Ishikawa (cell line): ENCODE results near the gene CFAP97.

Experiments
- CEBPB ChIP-seq: IDR thresholded peaks from 2 replicates; pipeline ENCODE4 v1.6.1; 2012
- CREB1 ChIP-seq: IDR thresholded peaks from 2 replicates; pipeline ENCODE4 v1.6.1; 2012; ENCODE audit warnings: low read depth
- EP300 ChIP-seq: IDR thresholded peaks from 2 replicates; pipeline ENCODE4 v1.6.1; 2012; ENCODE audit warnings: borderline replicate concordance
- FOXM1 ChIP-seq: IDR thresholded peaks from 2 replicates; pipeline ENCODE4 v1.6.1; 2012; ENCODE audit warnings: low read depth, borderline replicate concordance
- RAD21 ChIP-seq: IDR thresholded peaks from 2 replicates; pipeline ENCODE4 v1.6.1; 2012; ENCODE audit warnings: low read depth
- REST ChIP-seq: IDR thresholded peaks from 2 replicates; pipeline ENCODE4 v1.6.1; 2012; ENCODE audit warnings: low read depth, mild to moderate bottlenecking
- TAF1 ChIP-seq: IDR thresholded peaks from 2 replicates; pipeline ENCODE4 v1.6.1; 2012; ENCODE audit warnings: low read depth, mild to moderate bottlenecking
- TCF12 ChIP-seq: IDR thresholded peaks from 2 replicates; pipeline ENCODE4 v1.6.1; 2012; ENCODE audit warnings: low read depth
- TEAD4 ChIP-seq: IDR thresholded peaks from 2 replicates; pipeline ENCODE4 v1.6.1; 2012
- USF1 ChIP-seq: IDR thresholded peaks from 2 replicates; pipeline ENCODE4 v1.6.1; 2012
- YY1 ChIP-seq: IDR thresholded peaks from 2 replicates; pipeline ENCODE4 v1.6.1; 2012; ENCODE audit warnings: low read depth
- ZBTB7A ChIP-seq: IDR thresholded peaks from 2 replicates; pipeline ENCODE4 v1.6.1; 2012; ENCODE audit warnings: low read depth
- TF ChIP-seq, protein P1 (sequence below): IDR thresholded peaks from 2 replicates; pipeline ENCODE4 v1.6.1; 2012

DNA sequence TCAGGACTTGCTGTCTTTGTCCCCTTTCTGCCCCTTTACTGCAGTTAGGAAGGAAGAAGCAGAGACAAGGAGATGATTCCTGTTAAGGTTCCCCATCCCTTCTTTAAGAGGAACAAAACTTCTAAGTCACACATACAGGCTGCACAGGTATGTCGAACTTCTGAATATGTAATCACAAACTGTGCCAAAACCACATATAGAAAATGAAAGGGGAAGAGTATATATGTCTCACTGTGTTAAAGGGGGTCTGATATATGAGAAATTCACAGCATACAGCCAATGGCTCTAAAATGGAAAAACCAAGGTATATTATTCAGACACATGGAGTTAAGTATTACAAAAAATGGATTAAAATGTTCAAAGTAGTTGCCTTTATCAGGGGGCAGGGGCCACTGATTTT is 11.7 kb downstream of the CFAP97 start:
- no peak for TF ChIP-seq USF1
- TF ChIP-seq EP300: no peak
- TF ChIP-seq YY1: no peak
- TF ChIP-seq CEBPB: no peak
- TF ChIP-seq CREB1: no peak
- no peak for TF ChIP-seq RAD21
- no peak for TF ChIP-seq REST
- TF ChIP-seq, protein P1, sequence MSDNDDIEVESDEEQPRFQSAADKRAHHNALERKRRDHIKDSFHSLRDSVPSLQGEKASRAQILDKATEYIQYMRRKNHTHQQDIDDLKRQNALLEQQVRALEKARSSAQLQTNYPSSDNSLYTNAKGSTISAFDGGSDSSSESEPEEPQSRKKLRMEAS: no peak
- TF ChIP-seq TEAD4: no peak
- no peak for TF ChIP-seq ZBTB7A
- TF ChIP-seq TAF1: no peak
- TF ChIP-seq FOXM1: no peak
- TF ChIP-seq TCF12: no peak
